Urinary bladder (tissue), 4 donors: ENCODE data around the gene GSKIP. TPM values are rescaled to one million over a fixed set of nuclear protein-coding genes. Genes with fewer than 3 reads are reported as not detected.
A peak's percentile ranks its signal among the peaks of the same experiment; 100 is the strongest.

Source experiments
- DNase-seq: peaks from one replicate; pipeline ENCODE4 v3.0.0-alpha.2; 2015; ENCODE audit errors: extremely low spot score
- H3K27ac ChIP-seq: one replicate; pipeline ENCODE4 v1.5.1; 2013; ENCODE audit warnings: low read depth, mild to moderate bottlenecking, moderate library complexity
- H3K36me3 ChIP-seq: one replicate; pipeline ENCODE4 v1.6.1; 2013; ENCODE audit warnings: mild to moderate bottlenecking, moderate library complexity; ENCODE audit not compliant: insufficient read depth
- H3K4me1 ChIP-seq: one replicate; pipeline ENCODE4 v1.6.1; 2013; ENCODE audit warnings: mild to moderate bottlenecking, moderate library complexity; ENCODE audit not compliant: insufficient read depth
- H3K4me3 ChIP-seq: one replicate; pipeline ENCODE4 v1.5.1; 2013; ENCODE audit warnings: low read depth, low read length
- WGBS: extraction: QIAGEN DNeasy Blood & Tissue Kit; methylation state at CpG from one replicate; pipeline ENCODE4 v1.1.7; 2013; 5-methylcytosine and 5-hydroxymethylcytosine counted together
- polyA plus RNA-seq: library from polyadenylated mRNA; stranded (reverse); fragments of 200-250 nt; gene quantifications from one replicate; pipeline ENCODE4 v1.2.3, GENCODE V29; 2013
- total RNA-seq: library from RNA; depleted of rRNA; stranded (reverse); fragments of >200 nt; gene quantifications from one replicate; pipeline ENCODE4 v1.2.3, GENCODE V29; 2014
- donor health status: healthy with polysubstance abuse.
- donor health status: healthy.

The GSKIP gene
- total and polyA plus RNA-seq, 2 donors, result 16.9 to 29.2 TPM

GRCh38 chr14:96391293-96392118 lies 28.2 kb downstream of the GSKIP start:
- H3K4me1 ChIP-seq, result no peaks in the 10 kb centered on the region
- DNase-seq, result peak; percentile 86
- peak overlapping the region; percentile 58 for H3K4me3 ChIP-seq
- no peaks in the 10 kb centered on the region for H3K36me3 ChIP-seq
- H3K27ac ChIP-seq, result no peak overlapping the region
- WGBS, result under 1% methylated on average over 76 of the region's 79 CpGs

GRCh38 chr14:96393071-96393691 lies 29.9 kb downstream of the GSKIP start:
- Histone ChIP-seq H3K4me1 (no peaks in the 10 kb centered on the region), H3K27ac (no peak overlapping the region), H3K4me3 (no peak overlapping the region), H3K36me3 (no peaks in the 10 kb centered on the region)
- 84% methylated on average over 5 of the region's 5 CpGs for WGBS
- no peak for DNase-seq

DNA sequence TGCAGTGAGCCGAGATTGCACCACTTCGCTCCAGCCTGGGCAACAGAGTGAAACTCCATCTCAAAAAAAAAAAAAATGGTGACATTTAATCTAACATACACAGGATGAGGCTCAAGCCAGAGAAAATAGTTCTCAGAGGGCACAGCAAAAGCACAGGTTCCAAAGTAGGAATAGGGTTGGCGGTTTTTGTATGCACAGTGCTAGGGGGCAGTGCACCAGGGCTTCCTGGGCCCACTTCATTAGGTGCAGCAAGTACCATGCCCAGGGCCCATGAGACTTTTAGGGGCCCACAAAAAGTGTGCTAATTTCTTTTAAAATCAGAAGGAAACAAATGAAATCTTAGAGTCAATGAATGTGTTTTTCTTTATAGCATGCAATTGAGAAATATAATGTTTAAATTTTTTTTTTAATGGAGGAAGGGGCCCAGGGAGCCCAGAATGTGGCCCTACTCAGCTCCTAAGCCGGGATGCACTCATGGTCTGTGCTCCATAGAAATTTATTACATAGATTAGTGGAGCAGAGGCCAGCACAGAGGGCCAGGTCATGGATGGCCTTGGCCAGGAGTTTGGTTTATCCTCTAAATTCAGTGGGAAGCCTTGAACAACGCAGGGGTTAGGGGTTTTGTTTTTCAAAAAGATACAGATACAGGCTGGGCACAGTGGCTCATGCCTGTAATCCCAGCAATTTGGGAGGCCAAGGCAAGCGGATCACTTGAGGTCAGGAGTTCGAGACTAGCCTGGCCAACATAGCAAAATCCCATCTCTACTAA lies 30.9 kb downstream of the GSKIP start:
- no peaks in the 10 kb centered on the region for H3K4me1 ChIP-seq
- WGBS, result 85% methylated on average over 7 of the region's 7 CpGs
- no peaks in the 10 kb centered on the region for H3K36me3 ChIP-seq
- no peak for DNase-seq
- H3K4me3 ChIP-seq, result no peak overlapping the region
- H3K27ac ChIP-seq, result no peak overlapping the region

DNA sequence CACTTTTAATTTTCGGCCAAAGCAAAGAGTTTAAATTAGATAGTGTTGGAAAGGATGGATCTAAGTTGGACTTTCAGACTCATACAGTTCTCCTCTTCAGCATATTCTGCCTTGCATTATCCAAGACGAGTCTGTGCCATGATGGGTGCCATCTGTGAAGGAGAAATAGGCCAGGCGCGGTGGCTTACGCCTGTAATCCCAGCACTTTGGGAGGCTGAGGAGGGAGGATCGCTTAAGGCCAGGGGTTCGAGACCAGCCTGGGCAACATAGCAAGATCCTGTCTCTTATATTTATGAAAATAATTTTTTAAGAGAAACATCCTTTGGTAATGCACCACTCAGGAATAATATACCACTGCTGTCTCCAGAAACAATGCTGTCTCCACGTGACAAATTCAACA lies 35.1 kb downstream of the GSKIP start:
- no peak for DNase-seq
- no peak overlapping the region for H3K4me3 ChIP-seq
- 93% methylated on average over 8 of the region's 8 CpGs for WGBS
- no peak overlapping the region for H3K27ac ChIP-seq
- no peaks in the 10 kb centered on the region for H3K36me3 ChIP-seq
- H3K4me1 ChIP-seq, result no peaks in the 10 kb centered on the region

GRCh38 chr14:96398921-96399320 lies 35.6 kb downstream of the GSKIP start:
- no peak for DNase-seq
- no peaks in the 10 kb centered on the region for H3K36me3 ChIP-seq
- WGBS, result 78% methylated on average over 5 of the region's 5 CpGs

DNA sequence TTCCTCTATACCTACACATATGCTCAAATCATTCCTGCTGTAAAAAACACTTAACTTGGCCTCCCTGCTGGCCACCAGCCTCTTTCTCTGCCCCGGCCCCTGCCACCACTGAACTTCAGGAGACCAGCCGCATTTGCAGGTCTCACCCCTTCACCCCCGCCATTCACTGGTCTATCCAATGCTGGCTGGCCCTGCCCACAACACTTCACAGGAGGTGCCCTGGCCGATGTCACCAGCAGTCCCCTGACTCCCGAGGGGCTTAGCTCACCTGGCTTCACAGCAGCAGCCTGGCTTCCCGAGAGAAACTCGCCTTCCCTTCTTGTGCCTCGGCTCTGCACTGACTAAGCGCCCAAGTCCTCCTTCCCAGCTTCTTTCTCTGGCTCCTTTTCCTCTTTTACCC lies 36.1 kb downstream of the GSKIP start:
- Histone ChIP-seq H3K4me3 (no peak overlapping the region), H3K4me1 (no peaks in the 10 kb centered on the region), H3K27ac (no peak overlapping the region), H3K36me3 (no peaks in the 10 kb centered on the region)
- no peak for DNase-seq
- 76% methylated on average over 9 of the region's 9 CpGs for WGBS

More at GRCh38 chr14:96398921-96399320, 35.6 kb downstream of the GSKIP start:
- Histone ChIP-seq H3K4me1 (no peaks in the 10 kb centered on the region), H3K27ac (no peak overlapping the region), H3K4me3 (no peak overlapping the region)

DNA sequence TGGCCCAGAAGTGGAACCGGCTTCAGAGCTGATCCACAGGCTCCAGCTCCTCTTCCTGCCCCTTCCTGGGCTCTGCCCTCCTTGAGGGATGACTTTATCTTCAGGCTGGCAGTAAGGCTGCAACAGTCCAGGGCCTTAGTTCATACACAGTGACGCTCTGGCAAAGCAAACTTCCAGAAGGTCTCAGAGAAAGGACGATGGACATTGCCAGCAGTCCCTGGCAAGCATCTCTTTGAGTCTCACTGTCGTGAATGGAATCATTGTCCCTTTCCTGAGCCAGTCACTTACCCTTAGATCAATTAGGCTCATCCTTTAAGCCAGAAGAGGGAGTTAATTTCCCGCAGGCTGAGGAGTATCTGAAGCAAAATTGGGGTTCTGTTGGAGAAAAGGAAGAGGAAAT lies 37.2 kb downstream of the GSKIP start:
- no peaks in the 10 kb centered on the region for H3K4me1 ChIP-seq
- 86% methylated on average over 5 of the region's 5 CpGs for WGBS
- no peak for DNase-seq
- no peak overlapping the region for H3K27ac ChIP-seq
- no peaks in the 10 kb centered on the region for H3K36me3 ChIP-seq
- H3K4me3 ChIP-seq, result no peak overlapping the region

DNA sequence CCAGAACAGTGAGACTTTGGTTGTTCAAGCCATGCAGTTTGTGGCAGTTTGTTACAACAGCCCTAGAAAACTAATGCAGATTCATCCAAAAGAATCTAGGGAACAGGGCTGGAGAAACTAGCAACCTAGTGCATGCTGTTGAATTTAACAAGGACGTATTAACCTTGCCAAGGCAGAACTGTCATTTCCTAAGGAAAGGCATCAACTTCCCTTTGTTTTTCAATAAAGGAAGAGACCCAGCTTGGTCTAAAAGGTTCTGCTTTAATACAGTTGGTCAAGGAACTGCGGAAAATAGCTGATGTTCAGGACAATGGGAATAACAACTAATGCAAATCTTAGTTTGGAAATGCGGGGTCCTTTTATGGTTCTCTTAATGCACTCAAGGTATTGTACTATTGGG lies 40.1 kb downstream of the GSKIP start:
- DNase-seq, result no peak
- H3K4me3 ChIP-seq, result no peak overlapping the region
- no peaks in the 10 kb centered on the region for H3K36me3 ChIP-seq
- H3K27ac ChIP-seq, result no peak overlapping the region
- 76% methylated on average over 3 of the region's 3 CpGs for WGBS
- H3K4me1 ChIP-seq, result no peaks in the 10 kb centered on the region

- no peak overlapping the region for H3K4me3 ChIP-seq
- H3K27ac ChIP-seq, result no peak overlapping the region
- no peak for DNase-seq
- H3K36me3 ChIP-seq, result no peaks in the 10 kb centered on the region
- WGBS, result 57% methylated on average over 1 of the region's 1 CpG
- H3K4me1 ChIP-seq, result no peaks in the 10 kb centered on the region
Measured at GRCh38 chr14:96405677-96406076, 42.4 kb downstream of the GSKIP start.

DNA sequence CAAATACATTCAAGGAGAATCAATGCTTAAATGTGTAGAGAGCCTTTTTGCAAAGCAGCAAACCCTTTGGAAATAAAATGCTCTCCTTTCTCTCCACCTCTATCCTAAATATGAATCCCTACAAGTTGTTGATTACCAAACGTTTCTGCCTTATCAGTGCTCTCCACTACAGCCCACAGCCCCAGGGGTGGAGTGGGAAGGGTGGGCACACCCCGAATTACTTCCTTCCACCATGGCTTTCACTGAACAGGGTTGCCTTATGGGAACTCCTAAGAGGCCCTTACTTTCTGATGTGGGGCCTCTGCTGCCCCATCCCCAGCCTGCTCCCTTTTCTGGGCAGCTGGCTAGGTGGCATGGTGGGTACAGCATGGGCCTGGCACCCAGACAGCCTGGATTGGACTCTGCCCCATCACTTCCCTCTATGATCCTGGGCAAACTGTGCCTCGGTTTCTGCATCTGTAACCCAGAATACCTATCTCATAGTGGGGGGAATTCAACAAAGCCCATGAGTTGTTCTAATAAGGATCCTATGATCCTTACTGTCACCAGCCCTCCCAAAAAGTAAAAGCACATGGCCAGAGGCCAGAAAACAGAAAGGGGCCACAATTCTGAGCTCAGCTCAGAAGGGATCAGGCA lies 44.7 kb downstream of the GSKIP start:
- H3K4me1 ChIP-seq, result no peaks in the 10 kb centered on the region
- no peaks in the 10 kb centered on the region for H3K36me3 ChIP-seq
- no peak overlapping the region for H3K27ac ChIP-seq
- 62% methylated on average over 3 of the region's 3 CpGs for WGBS
- no peak for DNase-seq
- H3K4me3 ChIP-seq, result no peak overlapping the region

DNA sequence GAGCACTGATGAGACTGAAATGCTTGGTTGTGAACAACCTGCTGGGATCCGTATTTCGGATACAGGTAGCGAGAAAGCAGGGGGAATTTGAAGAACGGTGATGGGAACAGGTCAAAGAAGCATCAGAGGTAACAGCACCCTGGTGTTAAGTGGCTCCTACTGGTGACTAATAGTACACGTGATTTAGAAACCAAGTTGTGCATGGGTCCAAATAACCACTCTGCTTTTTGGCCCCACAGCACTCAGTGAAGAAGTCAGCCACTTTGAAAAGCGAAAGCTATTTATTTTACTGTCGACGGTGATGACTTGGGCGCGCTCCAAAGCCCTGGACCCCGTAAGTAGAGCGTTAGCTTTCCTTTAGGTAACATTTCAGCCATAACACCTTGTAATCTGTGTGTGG lies 45.3 kb downstream of the GSKIP start:
- no peaks in the 10 kb centered on the region for H3K4me1 ChIP-seq
- H3K4me3 ChIP-seq, result no peak overlapping the region
- 62% methylated on average over 12 of the region's 12 CpGs for WGBS
- no peak overlapping the region for H3K27ac ChIP-seq
- DNase-seq, result no peak
- no peaks in the 10 kb centered on the region for H3K36me3 ChIP-seq

DNA sequence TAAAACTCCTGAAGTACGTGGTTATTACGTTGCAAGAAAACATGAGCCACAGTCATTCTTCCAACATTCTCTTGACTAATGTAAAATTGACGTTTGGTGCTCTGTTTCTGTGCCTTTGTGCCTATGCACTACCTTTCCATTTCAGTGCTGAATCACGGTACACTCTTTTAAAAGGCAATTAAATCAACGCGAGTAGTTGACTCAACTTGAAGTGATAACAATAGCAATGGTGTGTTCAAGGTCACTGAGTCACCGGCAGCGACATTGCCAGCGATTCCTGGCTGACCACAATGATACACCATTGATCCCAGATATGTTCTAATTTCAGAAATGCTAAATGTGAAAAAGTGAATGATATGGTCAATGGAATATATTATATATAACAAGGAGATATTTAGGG lies 46.4 kb downstream of the GSKIP start:
- H3K36me3 ChIP-seq, result no peaks in the 10 kb centered on the region
- 87% methylated on average over 9 of the region's 9 CpGs for WGBS
- H3K4me3 ChIP-seq, result no peak overlapping the region

GRCh38 chr14:96410119-96410518 lies 46.8 kb downstream of the GSKIP start:
- WGBS, result 86% methylated on average over 4 of the region's 4 CpGs
- no peak for DNase-seq
- Histone ChIP-seq H3K36me3 (no peaks in the 10 kb centered on the region), H3K4me3 (no peak overlapping the region), H3K4me1 (no peaks in the 10 kb centered on the region), H3K27ac (no peak overlapping the region)

More for the DNA sequence above, 46.4 kb downstream of the GSKIP start:
- Histone ChIP-seq H3K27ac (no peak overlapping the region), H3K4me1 (no peaks in the 10 kb centered on the region)
- no peak for DNase-seq
